ENCODE data around the gene GRIK4.
"Not testable (repeated sequence)": the region's sequence is repeated elsewhere in the genome, so short reads cannot be mapped to it uniquely, and the experiment has no call there.

The GRIK4 gene

GRCh38 chr11:120744016-120744994, 232.8 kb downstream of the GRIK4 start:
- DNase-seq (ENCODE audit: low spot score in 2 of 2) (no peak), ATAC-seq (replicated peaks; ENCODE audit: extremely low read depth, poor library complexity, severe bottlenecking) (no peak)
- H3K36me3 Mint-ChIP-seq (ENCODE audit: insufficient read depth) = no peaks in the 10 kb centered on the region
- peaks cover 61% of the 10 kb centered on the region for H3K27me3 Mint-ChIP-seq
- no peak overlapping the region for H3K4me3 Mint-ChIP-seq
- no peaks in the 10 kb centered on the region for H3K9me3 Mint-ChIP-seq
- H3K4me1 Mint-ChIP-seq = no peaks in the 10 kb centered on the region
- no peak overlapping the region for H3K27ac Mint-ChIP-seq (ENCODE audit: low read depth)

- ATAC-seq (replicated peaks; ENCODE audit: extremely low read depth, poor library complexity, severe bottlenecking) (no peak), DNase-seq (ENCODE audit: low spot score in 2 of 2) (no peak)
- no peak overlapping the region for H3K4me3 Mint-ChIP-seq
- no peak overlapping the region for H3K27ac Mint-ChIP-seq (ENCODE audit: low read depth)
- H3K27me3 Mint-ChIP-seq = peaks cover 70% of the 10 kb centered on the region
- peaks cover 5% of the 10 kb centered on the region for H3K4me1 Mint-ChIP-seq
- H3K36me3 Mint-ChIP-seq (ENCODE audit: insufficient read depth) = no peaks in the 10 kb centered on the region
- H3K9me3 Mint-ChIP-seq = no peaks in the 10 kb centered on the region
These were observed 234.8 kb downstream of the GRIK4 start for GRCh38 chr11:120746376-120746775.

GRCh38 chr11:120746836-120747609, 235.5 kb downstream of the GRIK4 start:
- H3K4me3 Mint-ChIP-seq = no peak overlapping the region
- H3K27me3 Mint-ChIP-seq = peaks cover 70% of the 10 kb centered on the region
- no peaks in the 10 kb centered on the region for H3K36me3 Mint-ChIP-seq (ENCODE audit: insufficient read depth)
- DNase-seq (ENCODE audit: low spot score in 2 of 2) (no peak), ATAC-seq (replicated peaks; ENCODE audit: extremely low read depth, poor library complexity, severe bottlenecking) (no peak)
- H3K27ac Mint-ChIP-seq (ENCODE audit: low read depth) = no peak overlapping the region
- H3K4me1 Mint-ChIP-seq = peaks cover 5% of the 10 kb centered on the region
- H3K9me3 Mint-ChIP-seq = no peaks in the 10 kb centered on the region

- DNase-seq (ENCODE audit: low spot score in 2 of 2) (no peak), ATAC-seq (replicated peaks; ENCODE audit: extremely low read depth, poor library complexity, severe bottlenecking) (no peak)
- peaks cover 71% of the 10 kb centered on the region for H3K27me3 Mint-ChIP-seq
- H3K4me3 Mint-ChIP-seq = no peak overlapping the region
- H3K27ac Mint-ChIP-seq (ENCODE audit: low read depth) = no peak overlapping the region
- H3K36me3 Mint-ChIP-seq (ENCODE audit: insufficient read depth) = no peaks in the 10 kb centered on the region
- H3K4me1 Mint-ChIP-seq = peaks cover 5% of the 10 kb centered on the region
- H3K9me3 Mint-ChIP-seq = no peaks in the 10 kb centered on the region
These were observed 236.6 kb downstream of the GRIK4 start for GRCh38 chr11:120747850-120748814.

- Mint-ChIP-seq H3K27me3 (peaks cover 62% of the 10 kb centered on the region), H3K4me1 (peaks cover 5% of the 10 kb centered on the region), H3K36me3 (ENCODE audit: insufficient read depth) (no peaks in the 10 kb centered on the region), H3K4me3 (no peak overlapping the region), H3K27ac (ENCODE audit: low read depth) (no peak overlapping the region), H3K9me3 (no peaks in the 10 kb centered on the region)
- ATAC-seq (replicated peaks; ENCODE audit: extremely low read depth, poor library complexity, severe bottlenecking) = no peak
- DNase-seq (ENCODE audit: low spot score in 2 of 2) = no peak
These were observed 237.8 kb downstream of the GRIK4 start for GRCh38 chr11:120749395-120749794.

DNA sequence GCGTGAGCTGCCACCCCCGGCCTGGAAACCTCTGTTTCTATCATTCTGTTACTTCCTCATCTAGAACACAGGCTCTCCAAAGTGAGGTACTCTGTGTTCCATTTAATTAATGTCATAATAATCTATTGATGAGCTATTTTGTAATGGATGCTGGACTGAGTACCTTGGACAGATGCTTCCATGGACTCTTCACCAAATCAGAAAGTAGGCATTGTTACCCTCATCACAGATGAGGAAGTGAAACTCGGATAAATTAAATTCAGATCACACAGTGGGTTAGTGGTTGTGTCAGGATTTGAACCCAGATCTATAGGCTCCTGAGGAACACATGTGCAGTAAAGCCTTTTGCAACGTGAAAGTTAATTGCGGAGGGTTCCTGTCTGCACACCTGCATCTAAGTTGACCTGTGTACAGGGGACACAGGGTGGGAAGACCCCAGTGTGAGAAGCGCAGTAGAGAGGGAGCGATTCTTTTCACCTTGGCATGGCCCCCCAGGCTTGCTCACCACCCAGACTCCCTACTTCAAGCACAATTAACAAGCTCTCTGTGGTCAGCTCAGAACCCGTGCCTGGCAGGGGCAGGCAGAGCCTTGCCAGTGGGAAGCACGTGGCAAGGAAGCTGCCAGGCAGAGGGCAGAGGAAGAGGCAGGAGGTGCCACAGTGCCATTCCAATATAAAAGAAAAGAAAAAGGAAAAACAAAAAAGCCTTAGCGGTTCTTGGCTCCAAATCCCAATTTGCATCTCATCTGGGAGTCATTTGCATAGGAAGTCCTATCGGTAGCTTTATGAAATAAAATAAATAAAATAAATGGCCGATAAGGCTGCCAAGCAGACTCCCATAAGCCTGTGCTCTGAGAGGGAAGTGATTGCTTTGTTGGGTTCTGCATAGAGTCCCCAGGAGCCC, 239.3 kb downstream of the GRIK4 start:
- Mint-ChIP-seq H3K27me3 (peaks cover 47% of the 10 kb centered on the region), H3K9me3 (no peaks in the 10 kb centered on the region), H3K27ac (ENCODE audit: low read depth) (no peak overlapping the region), H3K4me3 (no peak overlapping the region), H3K36me3 (ENCODE audit: insufficient read depth) (peaks cover 2% of the 10 kb centered on the region), H3K4me1 (peaks cover 5% of the 10 kb centered on the region)
- ATAC-seq (replicated peaks; ENCODE audit: extremely low read depth, poor library complexity, severe bottlenecking) (no peak), DNase-seq (ENCODE audit: low spot score in 2 of 2) (no peak)

- peaks cover 41% of the 10 kb centered on the region for H3K27me3 Mint-ChIP-seq
- ATAC-seq (replicated peaks; ENCODE audit: extremely low read depth, poor library complexity, severe bottlenecking) (no peak), DNase-seq (ENCODE audit: low spot score in 2 of 2) (no peak)
- no peaks in the 10 kb centered on the region for H3K9me3 Mint-ChIP-seq
- peaks cover 5% of the 10 kb centered on the region for H3K4me1 Mint-ChIP-seq
- peaks cover 2% of the 10 kb centered on the region for H3K36me3 Mint-ChIP-seq (ENCODE audit: insufficient read depth)
- no peak overlapping the region for H3K4me3 Mint-ChIP-seq
- no peak overlapping the region for H3K27ac Mint-ChIP-seq (ENCODE audit: low read depth)
These were observed 240.0 kb downstream of the GRIK4 start for GRCh38 chr11:120751550-120751949.

GRCh38 chr11:120752668-120753067, 241.1 kb downstream of the GRIK4 start:
- peaks cover 30% of the 10 kb centered on the region for H3K27me3 Mint-ChIP-seq
- DNase-seq (ENCODE audit: low spot score in 2 of 2) = no peak
- no peak overlapping the region for H3K4me3 Mint-ChIP-seq
- H3K9me3 Mint-ChIP-seq = no peaks in the 10 kb centered on the region
- ATAC-seq (replicated peaks; ENCODE audit: extremely low read depth, poor library complexity, severe bottlenecking) = no peak
- no peak overlapping the region for H3K27ac Mint-ChIP-seq (ENCODE audit: low read depth)
- H3K36me3 Mint-ChIP-seq (ENCODE audit: insufficient read depth) = peaks cover 2% of the 10 kb centered on the region
- H3K4me1 Mint-ChIP-seq = peaks cover 5% of the 10 kb centered on the region

DNA sequence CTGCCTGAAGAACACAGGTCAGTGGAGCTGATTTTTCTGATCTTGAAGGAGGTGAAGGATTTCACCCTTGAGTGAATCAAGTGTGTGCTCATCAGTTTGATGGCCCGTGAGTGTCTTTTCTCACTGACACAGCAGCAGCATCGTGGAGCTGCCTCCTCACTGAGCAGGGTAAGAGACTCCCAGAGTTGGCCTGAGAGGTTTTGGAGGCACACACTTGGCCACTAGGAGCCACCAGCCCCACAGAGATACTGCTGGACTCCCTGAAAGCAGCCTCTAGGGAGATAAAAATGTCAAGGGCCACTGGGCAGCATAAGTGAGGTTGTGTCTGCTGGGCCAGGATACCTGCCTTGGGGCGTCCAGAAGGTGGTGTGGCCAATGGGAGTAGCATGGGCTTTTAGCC, 245.4 kb downstream of the GRIK4 start:
- no peaks in the 10 kb centered on the region for H3K4me1 Mint-ChIP-seq
- no peak overlapping the region for H3K27ac Mint-ChIP-seq (ENCODE audit: low read depth)
- no peak overlapping the region for H3K4me3 Mint-ChIP-seq
- ATAC-seq (replicated peaks; ENCODE audit: extremely low read depth, poor library complexity, severe bottlenecking) (no peak), DNase-seq (ENCODE audit: low spot score in 2 of 2) (no peak)
- H3K9me3 Mint-ChIP-seq = no peaks in the 10 kb centered on the region
- H3K27me3 Mint-ChIP-seq = peaks cover 10% of the 10 kb centered on the region
- peaks cover 2% of the 10 kb centered on the region for H3K36me3 Mint-ChIP-seq (ENCODE audit: insufficient read depth)

- peaks cover 2% of the 10 kb centered on the region for H3K36me3 Mint-ChIP-seq (ENCODE audit: insufficient read depth)
- H3K4me3 Mint-ChIP-seq = no peak overlapping the region
- H3K9me3 Mint-ChIP-seq = peaks cover 5% of the 10 kb centered on the region
- DNase-seq (ENCODE audit: low spot score in 2 of 2) (no peak), ATAC-seq (replicated peaks; ENCODE audit: extremely low read depth, poor library complexity, severe bottlenecking) (no peak)
- no peak overlapping the region for H3K27ac Mint-ChIP-seq (ENCODE audit: low read depth)
- no peaks in the 10 kb centered on the region for H3K4me1 Mint-ChIP-seq
- H3K27me3 Mint-ChIP-seq = peaks cover 20% of the 10 kb centered on the region
These were observed 247.5 kb downstream of the GRIK4 start for GRCh38 chr11:120759046-120759445.

GRCh38 chr11:120765710-120766109, 254.2 kb downstream of the GRIK4 start:
- H3K4me3 Mint-ChIP-seq; ATAC-seq (replicated peaks; ENCODE audit: extremely low read depth, poor library complexity, severe bottlenecking); H3K27ac Mint-ChIP-seq (ENCODE audit: low read depth); H3K4me1 Mint-ChIP-seq; H3K36me3 Mint-ChIP-seq (ENCODE audit: insufficient read depth); H3K9me3 Mint-ChIP-seq; DNase-seq (ENCODE audit: low spot score in 2 of 2): not testable (repeated sequence)
- H3K27me3 Mint-ChIP-seq = peaks cover 79% of the 10 kb centered on the region

Data from central memory CD8-positive, alpha-beta T cell (primary cell).